SJCRH30 (cell line): ENCODE measurements around the gene IBTK. TPM values are rescaled to one million over a fixed set of nuclear protein-coding genes. Genes with fewer than 3 reads are reported as not detected.
"Not testable (repeated sequence)": the region's sequence is repeated elsewhere in the genome, so short reads cannot be mapped to it uniquely, and the experiment has no call there.

Experiments used
- DNase-seq, 2 experiments: peaks; one replicate each; pipeline ENCODE4 v3.0.0-alpha.2; 2015 to 2020
- H3K27ac ChIP-seq: fragments of 250-450 bp; sonication (Bioruptor Pico); 2 replicates; pipeline ENCODE4 v1.5.1; 2020; ENCODE audit warnings: mild to moderate bottlenecking, moderate library complexity
- H3K27me3 ChIP-seq: fragments of 250-450 bp; sonication (Bioruptor Pico); 2 replicates; pipeline ENCODE4 v1.5.1; 2020; ENCODE audit warnings: mild to moderate bottlenecking, moderate library complexity
- H3K36me3 ChIP-seq: fragments of 250-450 bp; sonication (Bioruptor Pico); 2 replicates; pipeline ENCODE4 v1.5.1; 2020; ENCODE audit warnings: mild to moderate bottlenecking, moderate library complexity
- H3K4me1 ChIP-seq: fragments of 250-450 bp; sonication (Bioruptor Pico); 2 replicates; pipeline ENCODE4 v1.5.1; 2020; ENCODE audit warnings: mild to moderate bottlenecking, moderate library complexity
- H3K4me3 ChIP-seq: fragments of 250-450 bp; sonication (Bioruptor Pico); 2 replicates; pipeline ENCODE4 v1.5.1; 2020; ENCODE audit warnings: mild to moderate bottlenecking, moderate library complexity
- H3K9me3 ChIP-seq: fragments of 250-450 bp; sonication (Bioruptor Pico); replicated peaks from 2 replicates; pipeline ENCODE4 v1.5.1; 2020; ENCODE audit warnings: mild to moderate bottlenecking, moderate library complexity
- total RNA-seq: library from RNA; depleted of rRNA; stranded (reverse); fragments of >200 nt; shearing (Covaris generic); gene quantifications from 2 replicates; pipeline ENCODE4 v1.2.3, GENCODE V29; 2014; rRNA removed

The IBTK gene
- total RNA-seq, 1 experiment from 2014 or later: 31.5 TPM

DNA sequence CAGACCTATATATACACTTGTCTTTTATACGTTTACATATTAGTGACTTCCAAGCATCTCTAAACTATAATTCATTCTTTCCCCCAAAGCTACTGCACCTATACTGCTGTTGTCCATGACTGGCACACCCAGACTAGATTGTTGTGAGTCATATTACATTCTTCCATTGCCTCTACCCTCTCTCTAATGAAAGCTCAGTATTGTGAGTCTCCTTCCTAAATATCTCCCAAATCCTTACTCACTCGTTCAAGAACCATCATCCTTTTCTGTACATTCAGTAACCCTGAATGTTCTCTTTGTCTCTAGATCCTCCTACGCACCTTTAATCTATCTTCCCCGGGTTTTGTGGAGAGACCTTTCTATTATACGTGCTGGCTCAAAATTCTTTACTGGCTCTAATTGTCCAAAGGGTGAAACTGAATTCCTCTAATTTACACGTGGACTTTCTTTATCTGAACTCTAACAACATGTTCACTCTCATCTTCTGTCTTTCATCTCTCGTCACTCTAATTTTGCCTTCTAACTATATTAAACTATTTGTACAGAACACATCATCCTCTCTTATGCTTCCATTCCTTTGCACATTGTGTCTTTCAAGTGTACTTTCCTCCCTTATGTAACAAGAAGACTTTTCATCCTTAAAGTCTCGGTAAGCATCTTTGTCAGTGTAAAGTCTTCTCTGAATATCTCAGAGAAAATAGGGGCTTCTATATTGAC is 109.3 kb downstream of the IBTK start:
- no peak for DNase-seq
- no peaks in the 10 kb centered on the region for H3K9me3 ChIP-seq
- H3K27me3 ChIP-seq: no peaks in the 10 kb centered on the region
- no peaks in the 10 kb centered on the region for H3K36me3 ChIP-seq
- no peak overlapping the region for H3K4me3 ChIP-seq
- no peaks in the 10 kb centered on the region for H3K4me1 ChIP-seq
- H3K27ac ChIP-seq: no peak overlapping the region

DNA sequence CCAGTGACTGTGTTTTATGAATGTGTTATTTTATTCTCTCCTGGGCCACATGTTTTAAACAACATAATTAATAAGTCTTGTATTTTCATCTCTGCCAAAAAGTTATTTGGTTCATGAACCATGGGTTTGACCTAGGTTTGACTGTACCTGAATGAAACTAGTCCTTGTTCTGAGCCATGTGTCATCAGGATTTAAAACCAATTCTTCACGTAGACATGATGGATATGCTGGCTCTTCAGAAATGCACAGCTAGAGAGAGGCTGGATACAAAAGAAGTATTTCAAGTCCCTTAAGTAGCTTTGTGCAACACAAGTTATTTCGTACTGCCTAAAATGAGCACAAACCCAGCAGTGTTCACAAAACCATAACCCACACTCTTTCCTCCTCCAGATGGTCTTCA is 116.1 kb downstream of the IBTK start:
- no peaks in the 10 kb centered on the region for H3K36me3 ChIP-seq
- DNase-seq: no peak
- no peaks in the 10 kb centered on the region for H3K27me3 ChIP-seq
- no peaks in the 10 kb centered on the region for H3K9me3 ChIP-seq
- no peak overlapping the region for H3K27ac ChIP-seq
- no peak overlapping the region for H3K4me3 ChIP-seq
- H3K4me1 ChIP-seq: no peaks in the 10 kb centered on the region

DNA sequence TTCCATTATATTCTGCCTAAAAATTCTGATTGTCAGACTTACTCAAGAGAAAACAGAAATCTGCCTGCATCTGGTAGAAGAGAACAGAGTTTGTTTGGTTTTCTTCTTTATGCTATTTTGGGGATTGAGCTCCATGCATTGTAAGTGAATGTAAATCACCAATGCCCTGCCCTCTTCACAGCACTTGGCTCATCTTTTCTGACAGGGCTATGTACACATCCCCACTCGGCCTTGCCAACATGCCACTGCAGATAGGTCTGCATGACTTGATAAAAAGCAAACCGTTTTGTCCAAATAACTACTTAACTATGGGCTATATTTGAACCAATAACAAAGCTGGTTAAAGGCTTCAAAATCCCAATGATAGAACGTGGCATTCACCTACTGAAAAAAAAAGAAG is 117.7 kb downstream of the IBTK start:
- Histone ChIP-seq H3K27ac (no peak overlapping the region), H3K4me1 (no peaks in the 10 kb centered on the region), H3K9me3 (no peaks in the 10 kb centered on the region; the same call in 1 of the 2 replicates), H3K36me3 (no peaks in the 10 kb centered on the region), H3K4me3 (no peak overlapping the region), H3K27me3 (no peaks in the 10 kb centered on the region)
- no peak for DNase-seq

DNA sequence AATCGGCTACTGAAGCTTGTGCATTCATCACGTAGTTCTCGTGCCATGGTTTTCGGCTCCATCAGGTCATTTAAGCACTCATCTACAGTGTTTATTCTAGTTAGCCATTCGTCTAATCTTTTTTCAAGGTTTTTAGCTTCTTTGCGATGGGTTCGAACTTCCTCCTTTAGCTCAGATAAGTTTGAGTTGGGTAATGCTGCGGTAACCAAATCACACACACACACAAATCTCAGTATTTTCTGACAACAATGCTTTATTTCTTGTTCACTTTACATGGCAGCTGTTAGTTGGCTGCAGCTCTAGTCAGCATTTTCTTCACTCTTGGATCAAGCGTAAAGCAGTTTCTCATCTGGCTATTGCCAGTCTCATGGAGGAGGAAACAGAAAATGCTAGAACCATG is 118.6 kb downstream of the IBTK start:
- not testable (repeated sequence) for H3K36me3 ChIP-seq, H3K27ac ChIP-seq, H3K9me3 ChIP-seq, H3K27me3 ChIP-seq, DNase-seq, H3K4me1 ChIP-seq, H3K4me3 ChIP-seq

DNA sequence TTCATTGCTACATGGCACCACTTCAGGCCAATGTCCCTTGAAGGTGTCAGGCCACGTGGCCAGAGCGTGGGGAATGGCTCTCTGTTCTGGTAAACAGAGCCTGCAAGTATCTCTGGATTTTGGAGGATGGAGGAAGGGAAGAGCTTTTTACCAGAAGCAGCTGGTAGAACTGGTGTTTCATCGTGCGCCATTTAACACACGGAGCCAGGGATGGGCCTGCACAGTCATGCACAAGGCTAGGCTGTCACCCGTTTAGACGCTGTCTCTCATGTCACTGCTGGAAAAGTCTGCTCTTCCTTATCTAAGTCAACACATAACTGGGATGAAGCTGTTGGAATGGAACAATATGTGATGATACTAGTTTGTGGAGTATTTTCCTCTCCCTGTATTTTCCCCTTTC is 123.9 kb downstream of the IBTK start:
- Histone ChIP-seq H3K27me3 (no peaks in the 10 kb centered on the region), H3K4me3 (no peak overlapping the region), H3K27ac (no peak overlapping the region), H3K4me1 (no peaks in the 10 kb centered on the region), H3K36me3 (no peaks in the 10 kb centered on the region), H3K9me3 (no peaks in the 10 kb centered on the region; the same call in 1 of the 2 replicates)
- DNase-seq: no peak

Other genes starting within 250 kb of the IBTK start
- 47.2 and 49.9 TPM in 2 replicates for gene TPBG, start 116.1 kb upstream of the IBTK start, total RNA-seq